GM10266 (cell line): Measurements from ENCODE around the gene PPP2R5C.

Experiments
- DNase-seq: peaks from one replicate; pipeline ENCODE4 v3.0.0; 2012; ENCODE audit errors: extremely low spot score
- TF ChIP-seq, protein P1 (sequence below): IDR thresholded peaks from 2 replicates; pipeline ENCODE4 v1.5.1; 2012; ENCODE audit warnings: mild to moderate bottlenecking, low read depth; ENCODE audit not compliant: control insufficient read depth, insufficient read depth; ENCODE audit errors: missing control alignments

Gene PPP2R5C

DNA sequence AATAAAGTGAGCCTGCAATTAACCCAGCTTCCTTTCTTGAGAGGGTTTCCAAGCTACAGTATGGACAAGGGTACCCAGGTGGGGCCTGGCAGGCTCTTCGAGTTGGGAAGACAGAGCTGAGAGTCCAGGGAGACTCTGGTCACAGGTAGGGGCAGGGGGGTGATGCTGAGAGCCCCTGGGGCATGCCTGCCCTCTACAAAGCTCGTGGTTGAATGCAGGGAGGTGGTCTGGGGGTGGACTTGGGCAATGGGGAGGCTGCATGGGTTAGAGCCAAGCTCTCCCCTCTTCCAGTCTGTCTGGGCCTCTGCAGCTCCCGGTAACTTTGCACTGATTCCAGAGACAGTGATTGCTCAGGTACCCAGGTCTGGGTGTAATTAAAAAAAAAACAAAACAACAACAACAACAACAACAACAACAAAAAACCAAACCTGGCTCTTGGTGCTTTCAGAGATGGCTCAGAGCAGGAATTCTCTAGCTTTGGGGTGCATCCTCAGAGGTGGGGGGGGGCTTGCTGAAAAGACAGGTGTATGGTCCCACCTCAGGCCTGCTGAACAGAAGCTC is 30.8 kb upstream of the PPP2R5C start:
- TF ChIP-seq, protein P1, sequence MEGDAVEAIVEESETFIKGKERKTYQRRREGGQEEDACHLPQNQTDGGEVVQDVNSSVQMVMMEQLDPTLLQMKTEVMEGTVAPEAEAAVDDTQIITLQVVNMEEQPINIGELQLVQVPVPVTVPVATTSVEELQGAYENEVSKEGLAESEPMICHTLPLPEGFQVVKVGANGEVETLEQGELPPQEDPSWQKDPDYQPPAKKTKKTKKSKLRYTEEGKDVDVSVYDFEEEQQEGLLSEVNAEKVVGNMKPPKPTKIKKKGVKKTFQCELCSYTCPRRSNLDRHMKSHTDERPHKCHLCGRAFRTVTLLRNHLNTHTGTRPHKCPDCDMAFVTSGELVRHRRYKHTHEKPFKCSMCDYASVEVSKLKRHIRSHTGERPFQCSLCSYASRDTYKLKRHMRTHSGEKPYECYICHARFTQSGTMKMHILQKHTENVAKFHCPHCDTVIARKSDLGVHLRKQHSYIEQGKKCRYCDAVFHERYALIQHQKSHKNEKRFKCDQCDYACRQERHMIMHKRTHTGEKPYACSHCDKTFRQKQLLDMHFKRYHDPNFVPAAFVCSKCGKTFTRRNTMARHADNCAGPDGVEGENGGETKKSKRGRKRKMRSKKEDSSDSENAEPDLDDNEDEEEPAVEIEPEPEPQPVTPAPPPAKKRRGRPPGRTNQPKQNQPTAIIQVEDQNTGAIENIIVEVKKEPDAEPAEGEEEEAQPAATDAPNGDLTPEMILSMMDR = no peak
- no peak for DNase-seq

DNA sequence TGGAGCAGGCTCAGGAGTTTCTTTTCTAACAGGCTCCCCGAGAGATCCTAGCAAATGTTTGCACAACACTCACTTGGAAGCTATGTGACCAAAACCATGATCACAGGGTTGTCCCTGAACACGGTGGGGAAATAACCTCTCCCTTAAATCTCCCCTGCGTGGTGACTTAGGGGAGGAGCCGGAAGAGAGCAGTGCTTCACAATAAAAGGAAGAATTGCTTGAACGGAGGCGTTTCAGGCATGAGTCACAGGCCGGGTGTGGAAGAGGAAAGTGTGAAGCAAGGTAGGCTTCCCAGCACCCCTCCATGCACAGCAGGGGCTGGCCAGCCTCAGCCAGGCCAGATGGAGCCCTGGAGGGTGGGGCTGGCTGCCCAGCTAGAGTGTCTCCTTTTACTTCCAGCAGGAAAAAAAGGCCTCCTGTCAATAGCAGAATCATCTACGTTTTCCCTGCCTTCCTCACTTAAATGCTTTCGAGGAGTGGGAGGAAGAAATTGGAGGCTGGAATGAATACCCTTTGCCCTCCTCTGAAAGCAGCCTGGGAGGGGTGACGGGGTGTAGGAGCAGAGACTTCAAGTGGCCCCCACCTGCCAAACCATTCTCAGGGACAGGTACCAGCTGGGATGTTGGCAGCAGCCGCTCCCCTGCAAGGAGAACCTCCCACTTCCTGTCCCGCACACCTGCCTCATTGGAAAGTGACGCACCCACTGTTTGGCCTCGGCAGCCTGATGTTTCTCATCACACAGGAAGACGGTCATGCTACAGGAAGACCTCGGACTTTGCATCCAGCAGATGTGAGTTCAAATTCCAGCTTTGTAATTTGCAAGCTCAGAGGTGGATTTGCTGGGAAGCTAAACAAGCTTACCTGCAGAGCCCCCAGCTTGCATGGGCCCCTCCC is 30.1 kb upstream of the PPP2R5C start:
- DNase-seq = peak; percentile 73
- TF ChIP-seq, protein P1 = no peak

DNA sequence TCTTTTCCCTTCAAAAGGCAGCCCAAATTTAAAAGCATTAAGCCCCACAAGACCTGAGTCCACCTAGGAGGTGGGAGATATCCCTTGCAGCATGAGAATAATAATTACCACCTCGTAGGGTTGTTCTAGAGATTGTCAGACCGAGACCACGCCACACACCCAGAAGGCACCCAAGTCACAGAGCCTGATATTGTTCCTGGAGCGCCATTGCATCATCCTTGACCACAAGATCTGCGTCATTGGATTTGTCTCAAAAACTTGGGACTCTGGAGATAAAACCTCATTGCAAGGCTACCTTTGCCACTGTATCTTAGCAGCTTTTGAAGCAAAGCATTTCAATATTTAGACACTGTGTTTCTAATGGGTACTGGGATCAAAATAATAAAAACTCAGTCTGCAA is 29.4 kb upstream of the PPP2R5C start:
- no peak for DNase-seq
- TF ChIP-seq, protein P1 = no peak

DNA sequence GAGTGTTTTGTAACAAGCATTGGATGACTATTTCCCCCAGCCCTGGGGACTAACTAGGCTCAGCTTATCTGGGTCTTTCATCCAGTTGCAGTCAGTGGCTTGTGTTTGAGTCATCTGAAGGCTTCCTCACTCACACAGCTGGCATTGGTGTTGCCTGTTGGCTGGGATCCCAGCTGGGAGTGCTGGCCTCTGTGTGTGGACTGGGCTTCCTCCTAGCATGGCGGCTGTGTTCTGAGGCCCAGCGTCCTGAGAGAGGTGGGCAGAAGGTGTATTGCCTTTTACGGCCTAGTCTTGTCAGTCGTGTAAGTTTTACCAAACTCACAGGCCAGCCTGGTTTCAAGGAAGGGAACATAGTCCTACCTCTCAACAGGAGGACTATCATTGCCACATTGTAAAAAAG is 28.3 kb upstream of the PPP2R5C start:
- TF ChIP-seq, protein P1 = no peak
- no peak for DNase-seq

DNA sequence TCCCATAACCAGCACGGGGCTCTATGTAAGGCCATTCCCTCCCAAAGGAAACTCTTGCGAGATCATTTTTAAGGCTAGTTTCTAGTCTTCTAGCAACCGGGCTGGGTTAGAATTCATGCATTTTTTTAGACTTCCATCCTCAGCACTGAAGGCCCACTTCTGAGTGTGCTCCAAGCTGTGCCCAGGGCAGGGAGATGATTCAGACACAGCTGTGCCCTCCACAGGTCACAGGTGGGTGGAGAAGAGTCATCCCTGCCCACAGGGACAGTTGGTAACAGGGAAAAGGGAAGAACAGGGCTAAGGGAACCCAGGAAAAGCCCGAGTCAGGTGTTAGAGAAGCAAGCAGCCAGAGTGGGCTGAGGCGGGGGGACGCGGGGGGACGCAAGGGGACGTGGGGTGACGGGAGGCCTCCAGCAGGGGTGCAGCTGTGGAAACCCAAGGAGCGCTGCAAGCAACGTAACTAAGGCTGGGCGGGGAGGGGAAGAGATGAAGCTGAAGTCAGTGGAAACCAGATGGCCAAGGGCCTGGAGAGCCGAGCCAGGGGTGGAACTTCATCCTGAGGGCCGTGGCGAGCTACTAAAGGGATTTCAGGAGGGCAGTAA is 27.2 kb upstream of the PPP2R5C start:
- TF ChIP-seq, protein P1 = no peak
- no peak for DNase-seq

DNA sequence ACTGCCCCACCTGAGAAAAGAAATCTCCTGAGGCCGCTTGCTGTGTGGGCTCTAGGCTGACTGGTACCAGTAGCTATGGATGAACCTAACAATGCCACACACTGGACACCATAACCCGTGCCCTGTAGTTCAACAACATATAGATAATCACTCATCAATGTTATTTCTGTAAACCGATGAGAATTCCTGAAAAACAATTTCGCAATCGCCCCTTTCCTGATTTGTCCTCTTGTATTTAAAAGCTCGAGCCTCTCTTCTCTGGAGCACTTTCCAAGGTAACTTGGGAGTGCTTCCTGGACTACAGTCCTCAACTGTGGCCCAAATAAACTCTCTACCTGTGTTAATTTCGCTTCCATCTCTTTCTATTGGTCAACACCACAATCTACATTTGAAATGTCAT is 26.1 kb upstream of the PPP2R5C start:
- TF ChIP-seq, protein P1 = no peak
- no peak for DNase-seq

DNA sequence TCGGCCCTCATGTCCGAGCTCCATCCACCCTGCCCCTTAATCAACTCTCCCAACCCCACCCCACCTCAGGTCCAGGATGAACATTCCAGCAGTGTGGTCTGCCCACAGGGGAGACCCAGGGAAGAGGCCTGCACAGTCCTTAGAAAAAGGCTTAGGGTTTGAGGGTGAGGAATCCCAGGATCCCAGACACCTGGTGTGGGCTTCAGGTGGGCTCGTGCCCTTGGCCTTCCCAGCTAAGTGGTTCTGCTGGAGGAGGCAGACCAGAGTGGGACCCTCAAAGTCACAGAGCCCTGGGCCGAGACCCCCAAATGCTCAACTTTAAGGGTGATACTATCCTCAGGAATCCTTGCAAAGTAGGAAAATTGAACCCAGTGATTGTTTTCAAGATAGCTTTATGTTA is 25.4 kb upstream of the PPP2R5C start:
- DNase-seq = no peak
- TF ChIP-seq, protein P1 = no peak
